HFFc6 (cell line): ENCODE measurements around the gene LYZL1. TPM values are rescaled to one million over a fixed set of nuclear protein-coding genes. Genes with fewer than 3 reads are reported as not detected.

ENCODE experiments used
- DNase-seq: peaks from one replicate; pipeline ENCODE4 v3.0.0-alpha.2; 2018
- H3K27ac Mint-ChIP-seq: 2 replicates; pipeline ENCODE4 v1.8.0; 2020; ENCODE audit warnings: mild to moderate bottlenecking, mixed read lengths
- H3K27me3 Mint-ChIP-seq: 2 replicates; pipeline ENCODE4 v1.8.0; 2021; ENCODE audit warnings: mild to moderate bottlenecking, moderate library complexity, mixed read lengths; ENCODE audit not compliant: insufficient read depth
- H3K36me3 Mint-ChIP-seq: 2 replicates; pipeline ENCODE4 v1.8.0; 2021; ENCODE audit warnings: low read depth, mixed read lengths
- H3K4me1 Mint-ChIP-seq: 2 replicates; pipeline ENCODE4 v1.8.0; 2020; ENCODE audit warnings: low read depth, mixed read lengths
- H3K4me3 Mint-ChIP-seq: 2 replicates; pipeline ENCODE4 v1.8.0; 2020; ENCODE audit warnings: mild to moderate bottlenecking, moderate library complexity, mixed read lengths
- H3K9me3 Mint-ChIP-seq: 2 replicates; pipeline ENCODE4 v1.8.0; 2020; ENCODE audit warnings: mild to moderate bottlenecking, mixed read lengths
- total RNA-seq, 6 experiments: library from RNA; stranded (reverse); fragmentation: NEBNext Ultra II Directional; extraction: Animal tissue kit (Norgen Biotek cat#: 25700); gene quantifications; 2 replicates in 1 of 6; 3 replicates in 5 of 6; pipeline ENCODE4 v1.2.3, GENCODE V29; 2021
- TF ChIP-seq, protein P1 (sequence below): fragments of 200-600 bp; sonication (generic); IDR thresholded peaks from 2 replicates; pipeline ENCODE4 v1.5.0; 2021; ENCODE audit warnings: antibody characterized with exemption, mild to moderate bottlenecking

The LYZL1 gene
- total RNA-seq, 6 experiments from 2014 or later = not detected

- Mint-ChIP-seq H3K9me3 (no peaks in the 10 kb centered on the region), H3K27me3 (peaks cover 44% of the 10 kb centered on the region), H3K36me3 (no peaks in the 10 kb centered on the region), H3K4me3 (no peak overlapping the region), H3K27ac (no peak overlapping the region), H3K4me1 (peaks cover 32% of the 10 kb centered on the region)
- TF ChIP-seq, protein P1, sequence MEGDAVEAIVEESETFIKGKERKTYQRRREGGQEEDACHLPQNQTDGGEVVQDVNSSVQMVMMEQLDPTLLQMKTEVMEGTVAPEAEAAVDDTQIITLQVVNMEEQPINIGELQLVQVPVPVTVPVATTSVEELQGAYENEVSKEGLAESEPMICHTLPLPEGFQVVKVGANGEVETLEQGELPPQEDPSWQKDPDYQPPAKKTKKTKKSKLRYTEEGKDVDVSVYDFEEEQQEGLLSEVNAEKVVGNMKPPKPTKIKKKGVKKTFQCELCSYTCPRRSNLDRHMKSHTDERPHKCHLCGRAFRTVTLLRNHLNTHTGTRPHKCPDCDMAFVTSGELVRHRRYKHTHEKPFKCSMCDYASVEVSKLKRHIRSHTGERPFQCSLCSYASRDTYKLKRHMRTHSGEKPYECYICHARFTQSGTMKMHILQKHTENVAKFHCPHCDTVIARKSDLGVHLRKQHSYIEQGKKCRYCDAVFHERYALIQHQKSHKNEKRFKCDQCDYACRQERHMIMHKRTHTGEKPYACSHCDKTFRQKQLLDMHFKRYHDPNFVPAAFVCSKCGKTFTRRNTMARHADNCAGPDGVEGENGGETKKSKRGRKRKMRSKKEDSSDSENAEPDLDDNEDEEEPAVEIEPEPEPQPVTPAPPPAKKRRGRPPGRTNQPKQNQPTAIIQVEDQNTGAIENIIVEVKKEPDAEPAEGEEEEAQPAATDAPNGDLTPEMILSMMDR = no peak
- no peak for DNase-seq
Observed at GRCh38 chr10:29252811-29253689, 35.8 kb upstream of the LYZL1 start.

GRCh38 chr10:29253690-29254029 is 35.2 kb upstream of the LYZL1 start:
- peaks cover 35% of the 10 kb centered on the region for H3K4me1 Mint-ChIP-seq

DNA sequence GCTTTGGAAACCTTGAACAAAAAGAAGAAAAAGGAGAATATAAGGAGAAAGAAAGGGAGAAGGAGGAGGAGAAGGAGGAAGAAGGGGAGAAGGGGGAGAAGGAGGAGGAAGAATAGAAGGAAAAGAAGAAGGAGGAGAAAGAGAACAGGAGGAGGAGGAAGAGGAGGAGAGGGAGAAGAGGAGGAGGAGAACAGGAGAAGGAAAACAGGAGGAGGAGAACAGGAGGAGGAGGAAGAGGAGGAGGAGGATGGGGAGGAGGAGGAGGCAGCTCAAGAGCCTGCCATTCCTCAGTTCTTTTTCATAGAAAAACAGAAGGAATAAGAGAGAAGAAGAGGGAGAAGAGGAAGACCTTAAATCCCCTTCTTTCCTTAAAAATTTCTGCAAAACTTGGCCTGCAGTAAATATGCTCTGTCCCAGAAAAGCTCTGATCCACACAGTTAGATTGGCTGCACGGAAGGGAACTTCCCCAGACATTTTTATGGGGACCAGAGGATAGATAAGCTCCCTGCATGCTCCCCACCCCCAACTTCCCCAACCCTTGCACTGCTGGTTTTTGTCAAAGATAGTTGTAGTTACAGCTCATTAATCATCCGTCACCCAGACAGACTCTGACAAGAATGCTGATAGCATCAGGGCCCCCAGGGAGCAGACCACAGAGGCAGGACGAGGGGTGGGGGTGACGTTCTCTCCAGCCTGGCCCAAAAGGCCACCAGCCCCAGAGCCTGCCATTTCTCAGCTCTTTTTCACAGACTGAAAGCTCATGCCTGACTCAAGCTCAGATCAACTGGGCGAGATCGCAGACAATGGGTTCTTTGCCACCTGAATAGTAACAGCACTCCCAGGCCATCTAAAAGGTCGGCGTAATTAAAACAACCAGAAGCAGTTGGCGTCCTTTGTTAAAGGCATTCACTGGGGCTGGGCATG is 34.5 kb upstream of the LYZL1 start:
- H3K4me3 Mint-ChIP-seq = no peak overlapping the region
- no peak overlapping the region for H3K27ac Mint-ChIP-seq
- no peaks in the 10 kb centered on the region for H3K36me3 Mint-ChIP-seq
- H3K4me1 Mint-ChIP-seq = peaks cover 35% of the 10 kb centered on the region
- peaks cover 43% of the 10 kb centered on the region for H3K27me3 Mint-ChIP-seq
- H3K9me3 Mint-ChIP-seq = no peaks in the 10 kb centered on the region
- TF ChIP-seq, protein P1 = no peak
- DNase-seq = no peak

More at GRCh38 chr10:29253690-29254029, 35.2 kb upstream of the LYZL1 start:
- Mint-ChIP-seq H3K27ac (no peak overlapping the region), H3K36me3 (no peaks in the 10 kb centered on the region), H3K4me3 (no peak overlapping the region), H3K9me3 (no peaks in the 10 kb centered on the region), H3K27me3 (peaks cover 43% of the 10 kb centered on the region)
- TF ChIP-seq, protein P1 = no peak
- no peak for DNase-seq

- peaks cover 41% of the 10 kb centered on the region for H3K27me3 Mint-ChIP-seq
- no peak overlapping the region for H3K27ac Mint-ChIP-seq
- TF ChIP-seq, protein P1 = no peak
- H3K9me3 Mint-ChIP-seq = no peaks in the 10 kb centered on the region
- peaks cover 35% of the 10 kb centered on the region for H3K4me1 Mint-ChIP-seq
- H3K36me3 Mint-ChIP-seq = no peaks in the 10 kb centered on the region
- no peak overlapping the region for H3K4me3 Mint-ChIP-seq
- no peak for DNase-seq
Observed at GRCh38 chr10:29255104-29255503, 33.8 kb upstream of the LYZL1 start.

DNA sequence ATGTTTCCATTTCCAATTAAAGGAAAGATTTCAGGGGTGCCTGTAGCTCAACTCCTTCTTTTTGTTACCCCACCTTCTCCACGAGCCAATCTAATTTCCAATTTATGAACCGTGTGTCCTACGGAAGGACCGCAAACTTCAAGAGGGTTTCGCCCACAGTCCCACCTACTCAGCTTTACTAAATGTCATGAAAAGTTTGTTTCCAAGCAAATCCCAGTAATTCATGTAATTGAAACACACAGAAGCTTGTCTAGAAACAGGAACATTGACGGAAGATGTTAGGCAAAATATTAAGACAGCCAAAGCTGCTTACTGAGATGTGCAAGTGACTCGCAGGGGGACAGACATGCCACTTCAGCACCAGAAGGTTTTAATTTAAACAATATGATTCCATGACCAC is 32.9 kb upstream of the LYZL1 start:
- Mint-ChIP-seq H3K27ac (no peak overlapping the region), H3K36me3 (no peaks in the 10 kb centered on the region), H3K27me3 (peaks cover 34% of the 10 kb centered on the region), H3K4me3 (no peak overlapping the region), H3K4me1 (peaks cover 35% of the 10 kb centered on the region), H3K9me3 (no peaks in the 10 kb centered on the region)
- no peak for DNase-seq
- TF ChIP-seq, protein P1 = no peak
